MG63 (cell line): ENCODE results near the gene RAVER1. TPM values are rescaled to one million over a fixed set of nuclear protein-coding genes. Genes with fewer than 3 reads are reported as not detected.
A peak's percentile ranks its signal among the peaks of the same experiment; 100 is the strongest.

Experiments used
- DNase-seq: peaks from one replicate; pipeline ENCODE4 v3.0.0-alpha.2; 2020
- H3K27me3 ChIP-seq: fragments of 250-450 bp; sonication (Bioruptor Pico); 2 replicates; pipeline ENCODE4 v1.5.1; 2020; ENCODE audit warnings: mild to moderate bottlenecking, moderate library complexity
- H3K36me3 ChIP-seq: fragments of 250-450 bp; sonication (Bioruptor Pico); 2 replicates; pipeline ENCODE4 v1.5.1; 2020; ENCODE audit warnings: mild to moderate bottlenecking, moderate library complexity
- H3K4me3 ChIP-seq: fragments of 250-450 bp; sonication (Bioruptor Pico); 2 replicates; pipeline ENCODE4 v1.5.1; 2020; ENCODE audit warnings: mild to moderate bottlenecking, moderate library complexity
- H3K9me3 ChIP-seq: fragments of 250-450 bp; sonication (Bioruptor Pico); 2 replicates; pipeline ENCODE4 v1.5.1; 2020; ENCODE audit warnings: mild to moderate bottlenecking, moderate library complexity
- total RNA-seq: library from RNA; depleted of rRNA; stranded (reverse); fragments of >200 nt; shearing (Covaris generic); gene quantifications from 2 replicates; pipeline ENCODE4 v1.2.3, GENCODE V29; 2014; ENCODE audit warnings: low replicate concordance

Gene RAVER1
- total RNA-seq, 1 experiment from 2014 or later: 21.0 TPM

DNA sequence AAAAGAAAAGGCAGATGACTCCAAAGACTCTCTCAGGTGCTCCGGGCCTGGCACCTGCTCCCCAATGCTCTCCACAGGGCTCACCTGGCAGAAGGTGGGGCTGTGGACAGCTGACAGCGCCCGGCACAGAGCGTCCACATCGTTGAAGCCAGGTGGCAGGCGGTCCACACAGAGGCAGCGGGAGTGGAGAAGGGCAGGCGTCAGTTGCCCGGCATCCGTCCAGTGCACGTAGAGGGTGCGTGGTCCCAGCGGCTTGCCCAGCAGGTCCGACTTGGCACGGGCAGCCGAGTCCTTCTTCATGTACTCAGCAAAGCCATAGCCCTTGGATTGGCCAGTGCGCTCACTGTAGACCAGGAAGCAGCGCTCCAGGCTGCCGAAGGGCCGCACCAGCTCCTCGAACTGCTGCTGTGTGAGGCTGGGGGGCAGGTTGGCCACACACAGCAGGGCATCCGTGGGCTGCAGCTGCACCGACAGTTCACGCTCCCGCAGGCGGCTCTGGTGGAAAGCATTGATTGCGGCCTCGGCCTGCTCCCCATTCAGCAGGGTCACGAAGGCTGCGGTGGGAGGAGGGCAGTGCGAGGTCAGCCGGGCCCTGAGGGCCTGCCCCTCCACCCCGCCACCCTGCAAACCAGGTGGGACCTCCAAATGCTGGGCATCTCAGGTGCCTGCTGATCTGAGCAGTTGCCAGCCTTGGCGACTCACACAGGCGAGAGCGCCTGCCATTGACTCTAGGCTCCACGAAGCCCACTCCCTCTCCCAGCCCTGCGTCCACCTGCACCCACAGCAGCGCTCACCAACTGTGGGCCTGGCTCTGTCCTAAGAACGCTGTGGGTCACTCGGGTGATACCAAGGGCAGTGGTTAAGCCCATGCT is 4.5 kb downstream of the RAVER1 start:
- H3K27me3 ChIP-seq: no peaks in the 10 kb centered on the region
- no peak for DNase-seq
- no peak overlapping the region for H3K4me3 ChIP-seq
- H3K36me3 ChIP-seq: peaks cover 82% of the 10 kb centered on the region
- no peaks in the 10 kb centered on the region for H3K9me3 ChIP-seq

DNA sequence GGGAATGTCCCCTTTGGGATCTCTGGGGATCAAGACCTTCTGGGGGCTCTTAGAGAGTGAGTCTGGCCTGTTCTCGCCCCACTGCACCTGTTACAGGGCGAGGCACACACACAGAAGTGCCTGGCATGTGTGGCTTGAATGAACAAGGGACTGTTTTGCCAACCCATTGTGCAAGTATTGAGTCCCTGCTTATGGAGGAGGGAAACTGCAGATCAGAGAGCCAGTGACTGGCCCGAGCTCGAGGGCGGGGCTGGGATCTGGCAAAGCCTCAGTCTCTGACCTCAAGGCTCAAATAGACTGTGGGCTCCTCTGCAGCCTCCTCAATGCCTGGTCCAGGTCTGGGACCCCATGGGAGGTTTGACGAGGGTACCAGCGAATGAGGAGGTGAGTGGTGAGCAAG is 5.5 kb downstream of the RAVER1 start:
- peaks cover 92% of the 10 kb centered on the region for H3K36me3 ChIP-seq
- DNase-seq: no peak

DNA sequence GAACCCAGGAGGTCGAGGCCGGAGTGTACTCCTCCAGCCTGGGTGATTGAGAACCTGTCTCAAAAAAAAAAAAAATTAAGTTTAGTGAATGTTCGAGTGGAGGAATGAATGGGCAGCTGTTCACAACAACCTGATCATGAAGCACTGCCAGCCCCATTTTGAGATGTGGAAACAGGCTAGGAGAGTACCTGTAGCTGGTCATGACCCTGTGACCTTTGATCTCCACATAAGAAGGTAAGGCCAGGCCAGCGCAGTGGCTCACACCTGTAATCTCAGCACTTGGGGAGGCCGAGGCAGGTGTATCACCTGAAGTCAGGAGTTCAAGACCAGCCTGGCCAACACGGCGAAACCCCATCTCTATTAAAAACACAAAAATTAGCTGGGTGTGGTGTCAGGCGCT is 7.6 kb downstream of the RAVER1 start:
- Histone ChIP-seq H3K36me3 (peaks cover 99% of the 10 kb centered on the region), H3K4me3 (no peak overlapping the region), H3K27me3 (no peaks in the 10 kb centered on the region), H3K9me3 (no peaks in the 10 kb centered on the region)
- DNase-seq: no peak

More for the DNA sequence above, 5.5 kb downstream of the RAVER1 start:
- no peaks in the 10 kb centered on the region for H3K27me3 ChIP-seq
- H3K9me3 ChIP-seq: no peaks in the 10 kb centered on the region
- H3K4me3 ChIP-seq: no peak overlapping the region

DNA sequence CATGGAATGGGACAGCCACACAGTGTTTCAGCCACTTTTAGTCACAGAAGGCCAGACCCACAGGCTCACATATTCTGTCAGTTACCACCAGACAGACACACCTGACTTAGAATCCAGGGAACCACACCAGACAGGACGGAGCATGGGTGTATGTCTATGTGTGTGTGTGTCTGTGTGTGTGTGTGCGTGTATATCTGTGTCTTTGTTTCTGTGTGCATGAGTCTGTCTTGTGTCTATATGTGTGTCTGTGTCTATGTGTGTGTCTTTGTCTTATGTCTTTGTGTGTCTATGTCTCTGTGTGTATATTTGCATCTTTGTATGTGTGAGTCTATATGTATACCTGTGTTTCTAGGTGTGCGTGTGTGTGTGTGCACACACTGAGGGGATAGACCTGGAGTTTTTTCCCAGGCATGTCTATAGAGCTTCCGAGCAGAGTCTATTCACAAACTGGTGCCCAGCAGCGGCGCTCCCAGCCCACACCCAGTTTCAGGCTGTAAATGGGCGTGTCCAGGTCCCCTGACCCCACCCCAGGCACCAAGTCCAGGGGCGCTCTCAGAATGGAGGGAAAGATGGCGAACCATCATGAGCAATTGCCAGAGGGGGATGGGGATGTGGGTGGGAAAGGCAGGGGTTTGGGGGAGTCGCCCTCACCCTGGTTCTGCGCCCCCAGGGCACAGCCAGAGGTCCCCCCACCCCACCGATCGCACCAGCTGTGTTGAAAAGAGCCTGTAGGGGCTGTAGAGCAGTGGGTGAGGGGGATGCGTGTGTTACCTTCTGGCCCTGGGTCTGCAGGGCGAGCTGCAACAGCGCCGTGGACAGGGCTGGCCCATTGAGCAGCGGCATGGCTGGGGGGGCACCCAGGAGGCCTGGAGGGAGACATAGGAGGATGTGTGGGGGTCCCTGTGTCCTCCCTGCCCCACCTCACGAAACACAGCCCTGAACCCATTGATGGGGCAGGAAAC is 11.2 kb downstream of the RAVER1 start:
- no peak for DNase-seq
- H3K27me3 ChIP-seq: no peaks in the 10 kb centered on the region
- H3K36me3 ChIP-seq: peaks cover 88% of the 10 kb centered on the region
- H3K4me3 ChIP-seq: no peak overlapping the region
- no peaks in the 10 kb centered on the region for H3K9me3 ChIP-seq

DNA sequence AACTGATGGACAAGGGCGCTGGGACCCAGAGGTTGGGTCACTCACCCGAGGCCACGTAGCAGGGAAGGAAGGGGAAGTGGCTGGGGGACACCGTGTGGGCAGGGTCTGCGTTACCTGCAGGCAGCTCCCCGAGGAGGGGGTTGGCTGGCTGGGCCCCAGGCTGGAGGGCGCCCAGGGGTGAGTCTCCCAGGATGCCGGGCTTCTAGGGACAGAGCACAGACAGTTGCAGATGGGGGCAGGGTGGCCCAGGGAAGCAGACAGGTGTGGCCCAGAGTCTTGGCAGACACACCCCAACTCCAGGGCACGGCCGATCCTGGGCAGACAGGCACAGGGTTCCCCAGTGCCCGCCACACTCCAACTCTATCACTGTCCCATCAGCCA is 11.9 kb downstream of the RAVER1 start:
- Histone ChIP-seq H3K9me3 (no peaks in the 10 kb centered on the region), H3K36me3 (peaks cover 84% of the 10 kb centered on the region), H3K27me3 (no peaks in the 10 kb centered on the region), H3K4me3 (no peak overlapping the region)
- no peak for DNase-seq

DNA sequence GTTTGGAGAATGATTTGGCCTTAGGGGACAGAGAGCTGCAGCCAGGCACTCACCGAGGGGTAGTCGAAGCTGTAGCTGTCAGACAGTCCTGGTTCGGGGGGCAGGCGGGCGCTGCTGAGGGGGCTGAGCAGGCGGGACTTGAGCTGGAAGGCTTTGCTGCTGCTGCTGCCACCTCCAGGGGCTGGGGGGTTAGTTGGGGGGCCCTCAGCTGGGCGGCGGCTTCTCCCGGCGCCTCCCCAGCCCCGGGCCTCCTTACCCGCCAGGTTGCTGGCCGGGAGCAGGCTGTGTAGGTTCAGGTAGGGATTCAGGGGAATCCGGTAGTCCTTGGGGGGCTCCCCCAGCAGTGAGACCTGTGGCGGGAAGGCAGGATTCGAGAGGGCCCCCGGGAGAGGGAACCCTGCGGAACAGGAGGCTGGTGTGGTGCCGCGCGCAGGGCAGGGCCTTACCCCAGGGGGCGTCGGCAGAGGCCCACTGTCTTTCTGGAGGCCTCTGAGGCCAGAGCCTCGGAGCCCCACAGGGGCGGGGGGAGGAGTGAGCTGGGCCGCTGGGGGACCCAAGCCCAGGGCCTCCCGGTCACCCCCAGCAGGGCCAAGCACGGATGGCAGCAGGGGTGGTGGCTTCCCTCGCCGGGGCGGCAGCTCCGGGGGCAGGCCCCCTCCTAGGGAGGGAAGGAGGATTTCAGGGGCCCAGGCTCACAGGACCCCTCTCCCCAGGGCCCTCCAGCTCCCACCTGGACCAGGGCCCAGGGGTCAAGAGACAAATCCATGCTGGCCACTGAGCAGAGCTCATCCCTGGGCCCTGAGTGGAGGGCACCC is 12.5 kb downstream of the RAVER1 start:
- no peak for DNase-seq
- Histone ChIP-seq H3K27me3 (no peaks in the 10 kb centered on the region), H3K36me3 (peaks cover 84% of the 10 kb centered on the region), H3K9me3 (no peaks in the 10 kb centered on the region), H3K4me3 (no peak overlapping the region)

DNA sequence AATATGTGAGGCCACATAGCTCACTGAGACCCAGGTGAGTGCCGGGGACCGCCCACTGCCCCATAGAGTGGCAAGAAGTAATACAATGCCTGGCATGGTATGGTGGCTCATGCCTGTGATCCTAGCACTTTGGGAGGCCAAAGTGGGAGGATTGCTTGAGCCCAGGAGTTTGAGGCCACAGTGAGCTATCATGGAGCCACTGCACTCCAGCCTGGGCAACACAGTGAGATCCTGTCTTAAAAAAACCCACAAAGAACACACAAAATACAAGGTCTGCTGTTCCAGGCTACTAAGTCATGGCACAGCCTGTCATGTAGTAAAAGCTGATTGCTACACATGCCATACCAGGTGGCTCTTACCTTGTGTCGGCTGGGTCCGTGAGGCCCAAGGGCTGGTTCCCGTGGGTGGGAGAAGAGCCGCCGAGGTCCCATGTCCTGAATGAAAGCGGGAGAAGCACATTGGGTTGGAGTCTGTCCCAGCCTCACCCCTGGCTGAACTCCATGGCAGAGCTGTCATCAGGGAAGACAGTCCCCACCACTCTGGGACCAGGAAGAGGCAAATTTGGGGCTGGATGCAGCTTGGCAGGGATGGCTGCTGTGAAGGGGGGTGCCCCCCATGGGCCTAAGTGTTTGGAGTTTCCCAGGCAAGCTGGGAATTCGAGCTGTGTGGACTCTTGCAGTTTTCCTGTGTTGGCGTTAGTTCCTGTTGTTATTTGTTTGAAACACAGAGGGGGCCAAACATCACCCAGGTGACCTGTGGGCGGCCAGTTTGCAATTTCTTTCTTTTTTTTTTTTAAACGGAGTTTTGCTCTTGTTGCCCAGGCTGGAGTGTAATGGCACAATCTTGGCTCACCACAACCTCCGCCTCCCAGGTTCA is 14.3 kb downstream of the RAVER1 start:
- Histone ChIP-seq H3K4me3 (no peak overlapping the region), H3K9me3 (no peaks in the 10 kb centered on the region), H3K36me3 (peaks cover 69% of the 10 kb centered on the region), H3K27me3 (no peaks in the 10 kb centered on the region)
- DNase-seq: no peak

DNA sequence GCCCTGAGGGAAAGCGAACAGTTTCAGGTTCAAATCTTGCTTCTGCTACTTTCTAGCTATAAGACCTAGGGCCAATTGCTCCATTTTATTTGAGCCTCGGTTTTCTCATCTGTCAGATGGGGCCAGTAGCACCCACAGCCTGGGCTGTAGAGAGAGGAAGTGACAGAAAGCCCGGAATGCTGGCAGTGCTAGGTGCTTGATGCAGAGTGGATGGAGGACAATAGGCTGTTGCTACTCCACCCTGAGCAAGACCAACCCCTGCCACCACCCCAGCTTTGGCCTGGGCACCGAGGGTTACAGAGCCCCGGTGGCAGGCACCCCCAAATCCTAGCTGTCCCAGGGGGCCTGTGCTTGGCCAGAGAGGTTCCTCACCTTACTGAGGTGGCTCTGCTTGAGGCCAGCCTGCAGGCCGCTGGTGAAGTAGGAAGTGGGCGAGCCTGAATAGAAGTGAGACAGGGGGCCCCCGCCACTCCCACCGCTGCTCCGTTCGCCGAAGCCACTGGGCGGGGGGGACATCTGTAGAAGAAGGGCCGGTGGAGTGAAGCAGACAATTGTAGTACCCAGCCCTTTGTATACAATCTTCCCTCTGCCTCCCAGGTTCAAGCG is 15.4 kb downstream of the RAVER1 start:
- Histone ChIP-seq H3K9me3 (no peaks in the 10 kb centered on the region), H3K4me3 (no peak overlapping the region), H3K27me3 (no peaks in the 10 kb centered on the region), H3K36me3 (peaks cover 66% of the 10 kb centered on the region)
- no peak for DNase-seq

DNA sequence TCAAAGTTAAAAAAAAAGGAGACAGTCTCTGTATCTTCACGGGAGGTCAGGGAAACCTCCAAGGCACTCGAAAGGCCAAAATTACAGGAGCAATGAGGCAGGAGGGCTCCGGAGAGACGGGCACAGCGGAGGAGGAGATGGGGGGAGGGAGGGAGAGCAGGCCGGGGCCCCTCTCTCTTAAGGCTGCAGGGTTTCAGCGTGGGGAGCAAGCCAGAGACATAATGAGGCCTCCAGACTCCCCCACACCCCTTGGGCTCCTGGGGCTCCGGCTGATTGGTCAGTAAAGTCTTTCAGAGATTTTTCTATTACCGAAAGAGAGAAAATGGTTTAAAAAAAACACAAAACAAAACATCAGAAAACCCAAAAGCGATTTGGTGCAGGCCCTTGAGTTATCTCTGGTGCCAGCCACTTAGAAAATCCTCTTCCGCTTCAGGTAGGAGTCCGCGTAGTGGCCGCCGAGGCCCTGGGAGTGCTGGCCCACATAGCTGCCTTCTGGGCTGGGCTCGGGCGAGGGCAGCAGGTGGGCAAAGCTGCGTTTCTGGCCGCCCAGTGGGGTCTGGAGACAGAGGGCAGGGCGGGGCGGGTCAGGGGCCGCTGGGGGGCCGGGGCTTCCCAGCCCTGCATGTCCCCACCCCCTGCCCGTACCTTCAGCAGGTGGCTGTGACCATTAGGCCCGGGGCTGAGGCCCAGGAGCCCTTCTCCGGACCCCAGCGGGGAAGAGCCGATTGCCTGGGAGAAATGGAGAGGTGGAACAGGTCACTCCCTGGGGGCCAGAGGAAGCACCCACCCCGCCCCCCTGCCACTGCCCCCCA is 16.1 kb downstream of the RAVER1 start:
- DNase-seq: no peak
- no peaks in the 10 kb centered on the region for H3K9me3 ChIP-seq
- H3K27me3 ChIP-seq: no peaks in the 10 kb centered on the region
- peaks cover 63% of the 10 kb centered on the region for H3K36me3 ChIP-seq
- no peak overlapping the region for H3K4me3 ChIP-seq

DNA sequence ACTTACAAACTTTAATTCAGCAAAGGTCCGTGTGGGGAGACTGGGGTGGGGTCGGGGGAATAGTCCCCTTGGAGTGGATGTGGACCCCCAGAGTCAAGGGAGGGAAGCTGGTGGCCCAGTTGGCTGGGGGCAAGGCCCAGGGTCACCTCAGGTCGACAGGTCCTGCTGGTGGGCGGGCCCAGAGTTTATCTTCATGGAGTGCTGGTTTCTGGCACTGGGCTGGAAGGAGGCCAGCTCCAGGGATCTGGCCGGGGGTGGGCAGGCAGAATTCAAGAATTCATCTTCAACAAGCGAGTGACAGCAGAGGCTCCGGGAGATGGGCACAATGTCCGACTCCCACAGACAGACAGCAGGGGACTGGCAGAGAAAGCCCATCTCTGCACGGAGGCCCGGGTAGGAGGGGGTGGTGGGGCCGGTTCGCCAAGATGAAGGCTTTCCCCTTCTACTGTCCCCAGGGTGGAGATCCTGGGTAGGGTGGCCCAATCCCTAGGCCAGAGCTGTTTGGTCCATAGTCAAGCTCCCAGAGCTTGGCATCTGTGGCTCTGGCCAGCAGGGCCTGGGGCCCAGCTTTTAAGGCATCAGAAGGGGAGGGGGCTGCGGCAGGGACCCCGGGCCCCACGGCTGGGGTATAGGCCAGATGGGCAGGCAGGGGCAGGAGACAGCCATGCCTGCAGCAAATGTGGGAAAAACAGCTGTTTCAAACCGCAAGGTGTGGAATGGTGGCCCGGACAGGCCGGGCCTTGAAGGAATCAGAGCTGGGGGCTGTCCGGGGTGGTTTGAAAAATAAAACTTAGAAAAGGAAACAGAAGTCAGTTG is 16.9 kb downstream of the RAVER1 start:
- H3K36me3 ChIP-seq: peaks cover 56% of the 10 kb centered on the region
- DNase-seq: no peak
- H3K4me3 ChIP-seq: peak overlapping the region; percentile 75
- H3K27me3 ChIP-seq: no peaks in the 10 kb centered on the region
- no peaks in the 10 kb centered on the region for H3K9me3 ChIP-seq

DNA sequence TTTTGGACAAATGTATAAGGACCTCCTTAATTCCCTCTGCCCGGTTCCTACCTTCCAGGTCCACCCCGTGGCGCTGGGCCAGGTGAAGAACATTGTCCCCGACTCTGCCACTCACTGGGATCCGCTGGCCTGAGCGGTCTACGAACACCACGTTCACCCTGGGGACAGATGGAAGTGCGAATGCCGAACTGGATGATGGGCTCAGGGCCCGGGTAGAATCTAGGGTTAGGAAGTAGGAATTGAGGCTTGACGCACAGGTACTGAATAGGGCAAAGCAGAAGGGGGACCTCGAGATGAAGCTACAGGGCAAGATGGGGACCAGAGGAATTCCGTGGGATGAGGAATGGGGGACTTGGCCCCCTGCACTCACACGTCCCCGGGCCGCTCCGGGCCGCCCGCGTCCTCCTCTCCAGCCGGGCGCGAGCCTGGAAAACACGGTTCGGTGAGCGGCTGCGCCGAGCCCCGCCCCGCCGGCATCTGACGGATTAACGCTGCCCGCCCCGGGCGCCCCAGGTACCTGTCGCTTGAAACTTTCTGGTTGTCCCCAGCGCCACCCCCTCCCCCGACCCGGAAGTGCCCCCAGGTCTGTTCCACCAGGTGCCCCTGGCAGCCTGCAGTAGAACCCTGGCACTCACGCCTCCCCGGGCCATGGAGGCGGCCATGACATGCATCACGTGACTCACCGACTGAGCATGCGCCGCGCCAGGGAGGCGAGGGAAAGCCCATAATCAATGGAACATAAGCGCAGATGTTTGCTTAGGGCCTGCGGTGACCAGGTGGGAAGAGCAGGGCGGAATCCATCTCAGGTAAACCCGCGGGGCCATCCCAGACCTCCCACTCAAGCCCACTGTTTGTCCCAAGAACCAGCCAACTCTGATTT is 17.8 kb downstream of the RAVER1 start, which contains the start of gene FDX2:
TSS of gene FDX2 (minus strand) at position 681 of the 880 bp plus-strand sequence. CDS start at position 662, 19 bp downstream.
- no peaks in the 10 kb centered on the region for H3K9me3 ChIP-seq
- peak within 1 kb of the TSS; percentile 75 for H3K4me3 ChIP-seq
- peak; percentile 91 for DNase-seq
- H3K27me3 ChIP-seq: no peaks in the 10 kb centered on the region
- peaks cover 52% of the 10 kb centered on the region for H3K36me3 ChIP-seq

DNA sequence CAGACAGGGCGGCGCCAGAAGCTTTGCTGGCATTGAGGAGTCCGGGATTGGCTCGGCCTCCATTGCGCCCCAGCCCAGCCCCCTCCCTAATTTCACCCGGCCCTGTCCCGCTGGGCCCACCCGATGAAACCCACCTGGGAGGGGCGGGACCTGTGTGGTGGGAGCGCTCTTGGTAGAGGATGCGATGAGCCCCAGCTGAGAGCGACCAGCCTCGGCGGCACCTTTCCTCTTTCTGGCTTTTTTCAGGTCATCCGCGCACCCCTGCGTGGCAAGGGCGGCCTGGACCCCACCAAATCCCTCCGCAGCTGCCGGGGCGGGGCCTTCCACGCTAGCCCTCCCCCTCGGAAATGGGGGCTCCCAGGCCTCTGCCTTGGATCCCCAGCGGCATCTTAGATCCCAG is 23.9 kb downstream of the RAVER1 start, which contains the start of gene ZGLP1:
TSS of gene ZGLP1 (minus strand) at position 393 of the 400 bp plus-strand sequence.
- peaks cover 24% of the 10 kb centered on the region for H3K36me3 ChIP-seq
- H3K4me3 ChIP-seq: no peak within 1 kb of the TSS
- no peak for DNase-seq
- H3K27me3 ChIP-seq: no peaks in the 10 kb centered on the region
- H3K9me3 ChIP-seq: no peaks in the 10 kb centered on the region

DNA sequence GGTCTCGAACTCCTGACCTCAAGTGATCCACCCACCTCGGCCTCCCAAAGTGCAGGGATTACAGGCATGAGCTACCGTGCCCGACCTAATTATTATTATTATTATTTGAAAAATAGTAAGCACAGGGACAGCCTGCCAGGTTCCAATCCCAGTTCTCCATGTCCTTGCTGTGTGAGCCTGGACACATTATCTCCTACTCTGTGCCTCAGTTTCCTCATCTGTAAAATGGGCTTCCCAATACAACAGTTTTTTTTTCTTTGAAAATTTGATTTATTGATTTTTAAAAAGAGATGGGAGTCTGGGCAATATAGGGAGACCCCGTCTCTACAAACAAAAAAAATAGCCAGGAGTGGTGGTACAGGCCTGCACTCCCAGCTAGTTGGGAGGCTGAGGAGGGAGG is 27.0 kb downstream of the RAVER1 start:
- Histone ChIP-seq H3K27me3 (no peaks in the 10 kb centered on the region; the same call in 1 of the 2 replicates), H3K4me3 (no peak overlapping the region), H3K36me3 (peaks cover 9% of the 10 kb centered on the region), H3K9me3 (no peaks in the 10 kb centered on the region)
- DNase-seq: no peak
